ENCODE data around the gene ANKS1B.
"Not testable (repeated sequence)": the region's sequence is repeated elsewhere in the genome, so short reads cannot be mapped to it uniquely, and the experiment has no call there.

ANKS1B gene

DNA sequence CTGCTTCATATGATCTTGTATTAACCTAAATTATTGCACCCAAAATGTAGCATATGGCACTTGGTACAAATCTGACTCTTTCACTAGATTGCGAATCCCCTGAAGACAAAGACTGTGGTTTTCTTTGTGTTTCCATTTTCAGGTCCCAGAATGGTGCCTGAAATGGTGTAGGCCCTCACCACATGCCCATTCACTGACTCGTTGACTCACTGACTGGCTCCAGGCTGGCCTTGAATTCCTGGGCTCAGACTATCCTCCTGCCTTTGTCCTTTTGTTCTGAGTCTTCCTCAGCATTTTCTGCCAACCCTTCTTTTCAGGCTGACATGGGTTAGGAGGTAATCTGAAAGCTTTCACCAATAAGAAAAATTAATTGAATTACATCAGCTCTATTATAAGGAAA lies 705.8 kb downstream of the ANKS1B start:
- no peaks in the 10 kb centered on the region for H3K36me3 Mint-ChIP-seq
- ATAC-seq (ENCODE audit: low read depth) = no peak
- no peak for DNase-seq (ENCODE audit: low spot score in 2 of 2)
- no peaks in the 10 kb centered on the region for H3K4me1 Mint-ChIP-seq
- H3K9me3 Mint-ChIP-seq = peaks cover 4% of the 10 kb centered on the region
- no peak overlapping the region for H3K4me3 Mint-ChIP-seq
- H3K27me3 Mint-ChIP-seq = no peaks in the 10 kb centered on the region
- H3K27ac Mint-ChIP-seq = no peak overlapping the region

DNA sequence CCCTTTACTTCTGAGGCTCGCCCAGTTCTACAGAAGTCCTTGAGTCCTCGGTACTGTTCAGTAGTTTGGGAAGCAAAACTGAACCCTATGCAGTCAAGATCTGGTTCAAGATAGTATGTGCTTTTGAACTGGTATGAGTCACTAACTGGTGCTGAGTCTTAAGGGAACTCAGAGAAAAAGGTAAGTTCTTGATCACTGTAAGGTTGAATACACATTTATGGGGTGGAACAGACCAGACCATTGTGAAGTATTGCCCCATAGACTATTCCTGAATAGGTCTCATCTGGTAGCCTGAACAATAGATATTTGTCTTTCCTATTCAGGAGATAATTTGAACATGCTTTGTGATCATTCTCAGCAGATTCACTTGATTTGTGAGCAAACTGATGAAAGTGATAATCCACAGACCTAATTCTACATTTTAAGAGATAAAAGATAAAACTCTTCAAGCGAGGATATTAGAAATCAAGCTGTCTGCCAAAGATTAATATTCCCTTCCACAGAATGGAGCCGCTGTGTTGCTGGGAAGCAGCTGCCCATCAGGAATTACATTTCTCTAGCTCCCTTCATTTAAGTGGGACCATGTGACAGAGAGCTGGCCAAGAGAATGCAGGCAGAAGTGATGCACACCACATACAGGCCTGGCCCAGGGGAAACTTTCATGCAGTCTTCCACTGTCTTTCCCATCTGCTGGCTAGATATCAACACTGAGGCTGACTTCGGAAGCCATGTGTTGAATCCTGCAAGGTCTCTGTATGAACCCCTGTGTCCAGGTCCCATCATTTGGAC lies 707.0 kb downstream of the ANKS1B start:
- no peaks in the 10 kb centered on the region for H3K4me1 Mint-ChIP-seq
- H3K27ac Mint-ChIP-seq = no peak overlapping the region
- H3K27me3 Mint-ChIP-seq = no peaks in the 10 kb centered on the region
- ATAC-seq (ENCODE audit: low read depth) = no peak
- no peaks in the 10 kb centered on the region for H3K36me3 Mint-ChIP-seq
- peaks cover 4% of the 10 kb centered on the region for H3K9me3 Mint-ChIP-seq
- DNase-seq (ENCODE audit: low spot score in 2 of 2) = no peak
- H3K4me3 Mint-ChIP-seq = no peak overlapping the region

GRCh38 chr12:99271071-99271470 lies 713.7 kb downstream of the ANKS1B start:
- Mint-ChIP-seq H3K27me3 (no peaks in the 10 kb centered on the region), H3K4me3 (no peak overlapping the region), H3K4me1 (no peaks in the 10 kb centered on the region), H3K36me3 (no peaks in the 10 kb centered on the region), H3K27ac (no peak overlapping the region), H3K9me3 (peaks cover 11% of the 10 kb centered on the region)
- ATAC-seq (ENCODE audit: low read depth) = no peak
- no peak for DNase-seq (ENCODE audit: low spot score in 2 of 2)

- no peak for ATAC-seq (ENCODE audit: low read depth)
- H3K27me3 Mint-ChIP-seq = no peaks in the 10 kb centered on the region
- no peak overlapping the region for H3K4me3 Mint-ChIP-seq
- H3K27ac Mint-ChIP-seq = no peak overlapping the region
- peaks cover 9% of the 10 kb centered on the region for H3K9me3 Mint-ChIP-seq
- DNase-seq (ENCODE audit: low spot score in 2 of 2) = no peak
- no peaks in the 10 kb centered on the region for H3K4me1 Mint-ChIP-seq
- no peaks in the 10 kb centered on the region for H3K36me3 Mint-ChIP-seq
Measured at GRCh38 chr12:99267038-99267437, 717.7 kb downstream of the ANKS1B start.

DNA sequence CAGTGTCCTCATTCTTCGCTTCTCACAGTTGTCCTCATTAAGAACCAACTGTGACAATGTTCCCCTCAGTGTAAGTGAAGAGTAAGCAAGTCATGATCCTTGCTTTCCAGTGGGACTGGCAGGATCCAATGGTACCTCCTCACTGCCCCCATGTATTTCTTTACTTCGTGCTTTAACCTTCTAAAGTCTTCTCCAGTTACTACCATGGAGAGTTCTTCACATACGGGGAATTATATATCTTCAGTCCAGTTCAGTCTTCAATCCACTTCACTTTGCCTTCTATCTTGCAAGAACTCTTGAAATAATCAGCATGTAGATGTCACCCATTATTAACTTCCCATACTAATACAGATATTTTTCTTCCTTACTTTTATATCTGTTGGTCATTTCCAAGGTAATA lies 719.1 kb downstream of the ANKS1B start:
- DNase-seq (ENCODE audit: low spot score in 2 of 2) = no peak
- Mint-ChIP-seq H3K27ac (no peak overlapping the region), H3K9me3 (peaks cover 8% of the 10 kb centered on the region)

GRCh38 chr12:99261256-99261655 lies 723.5 kb downstream of the ANKS1B start:
- no peak for DNase-seq (ENCODE audit: low spot score in 2 of 2)
- Mint-ChIP-seq H3K4me1 (no peaks in the 10 kb centered on the region), H3K9me3 (peaks cover 4% of the 10 kb centered on the region), H3K36me3 (no peaks in the 10 kb centered on the region), H3K4me3 (no peak overlapping the region), H3K27me3 (no peaks in the 10 kb centered on the region), H3K27ac (no peak overlapping the region)
- ATAC-seq (ENCODE audit: low read depth) = no peak

More for the DNA sequence above, 719.1 kb downstream of the ANKS1B start:
- no peak for ATAC-seq (ENCODE audit: low read depth)
- no peak overlapping the region for H3K4me3 Mint-ChIP-seq
- H3K4me1 Mint-ChIP-seq = no peaks in the 10 kb centered on the region
- H3K27me3 Mint-ChIP-seq = no peaks in the 10 kb centered on the region
- H3K36me3 Mint-ChIP-seq = no peaks in the 10 kb centered on the region

DNA sequence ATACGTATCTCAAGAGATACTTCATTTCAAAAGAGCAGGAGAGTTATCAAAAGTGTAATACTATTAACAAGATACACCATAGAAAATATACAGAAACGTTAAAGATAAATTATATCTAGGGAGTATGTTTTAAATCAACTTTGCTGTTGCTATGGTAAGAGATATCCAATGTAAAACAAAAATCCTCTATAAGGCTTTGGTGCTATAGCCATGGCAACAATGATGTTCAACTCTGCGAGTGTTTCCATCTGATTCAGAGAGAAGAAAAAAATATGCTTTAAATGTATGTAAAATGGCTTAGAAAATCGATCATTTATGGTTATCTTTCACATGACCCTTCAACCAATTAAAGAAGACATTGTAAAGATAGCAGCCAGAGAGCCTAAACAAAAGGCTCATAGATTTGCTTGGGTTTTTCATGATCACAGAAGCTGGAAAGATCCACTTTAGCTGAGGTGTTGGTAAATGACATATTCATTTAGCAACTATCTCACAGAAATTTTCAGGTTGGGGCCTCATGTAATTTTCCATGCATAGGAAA lies 724.2 kb downstream of the ANKS1B start:
- no peak for ATAC-seq (ENCODE audit: low read depth)
- Mint-ChIP-seq H3K4me1 (no peaks in the 10 kb centered on the region), H3K4me3 (no peak overlapping the region), H3K36me3 (no peaks in the 10 kb centered on the region), H3K9me3 (peaks cover 4% of the 10 kb centered on the region), H3K27me3 (no peaks in the 10 kb centered on the region), H3K27ac (no peak overlapping the region)
- no peak for DNase-seq (ENCODE audit: low spot score in 2 of 2)

GRCh38 chr12:99259040-99259934 lies 725.4 kb downstream of the ANKS1B start:
- no peaks in the 10 kb centered on the region for H3K4me1 Mint-ChIP-seq
- H3K4me3 Mint-ChIP-seq = no peak overlapping the region
- no peak for DNase-seq (ENCODE audit: low spot score in 2 of 2)
- no peaks in the 10 kb centered on the region for H3K36me3 Mint-ChIP-seq
- H3K27me3 Mint-ChIP-seq = no peaks in the 10 kb centered on the region
- H3K9me3 Mint-ChIP-seq = peaks cover 4% of the 10 kb centered on the region
- ATAC-seq (ENCODE audit: low read depth) = no peak
- no peak overlapping the region for H3K27ac Mint-ChIP-seq

- Mint-ChIP-seq H3K4me3 (no peak overlapping the region), H3K27ac (no peak overlapping the region)
Measured at GRCh38 chr12:99257672-99258071, 727.1 kb downstream of the ANKS1B start.

GRCh38 chr12:99253068-99253467 lies 731.7 kb downstream of the ANKS1B start:
- Mint-ChIP-seq H3K27me3 (no peaks in the 10 kb centered on the region), H3K36me3 (no peaks in the 10 kb centered on the region), H3K4me3 (no peak overlapping the region), H3K27ac (no peak overlapping the region), H3K9me3 (peaks cover 1% of the 10 kb centered on the region), H3K4me1 (no peaks in the 10 kb centered on the region)
- ATAC-seq (ENCODE audit: low read depth) (no peak), DNase-seq (ENCODE audit: low spot score in 2 of 2) (no peak)

More at GRCh38 chr12:99257672-99258071, 727.1 kb downstream of the ANKS1B start:
- Mint-ChIP-seq H3K36me3 (no peaks in the 10 kb centered on the region), H3K27me3 (no peaks in the 10 kb centered on the region), H3K4me1 (no peaks in the 10 kb centered on the region), H3K9me3 (peaks cover 3% of the 10 kb centered on the region)
- ATAC-seq (ENCODE audit: low read depth) (no peak), DNase-seq (ENCODE audit: low spot score in 2 of 2) (no peak)

DNA sequence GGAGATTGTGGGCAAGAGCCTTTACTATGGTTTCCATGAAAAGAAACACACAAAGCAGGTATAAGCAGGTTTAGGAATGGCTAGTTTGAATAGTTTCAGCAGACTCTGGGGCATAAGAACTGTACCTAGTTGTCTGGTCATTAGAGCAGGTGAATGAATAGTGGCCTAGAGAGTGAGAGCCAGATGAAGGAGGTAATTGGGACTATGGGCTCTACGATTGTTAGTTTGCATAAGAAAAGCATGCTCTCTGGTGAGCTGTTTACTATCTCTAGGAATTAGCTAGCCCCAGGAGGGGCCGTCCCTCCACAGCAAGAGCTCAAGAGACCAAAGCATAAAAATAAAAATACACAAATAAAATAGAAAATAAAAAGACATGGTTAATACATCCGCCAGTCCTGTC lies 734.6 kb downstream of the ANKS1B start:
- H3K4me1 Mint-ChIP-seq = no peaks in the 10 kb centered on the region

GRCh38 chr12:99249543-99249942 lies 735.2 kb downstream of the ANKS1B start:
- no peak for ATAC-seq (ENCODE audit: low read depth)

More for the DNA sequence above, 734.6 kb downstream of the ANKS1B start:
- no peak for DNase-seq (ENCODE audit: low spot score in 2 of 2)
- Mint-ChIP-seq H3K27me3 (no peaks in the 10 kb centered on the region), H3K36me3 (no peaks in the 10 kb centered on the region), H3K9me3 (peaks cover 1% of the 10 kb centered on the region), H3K4me3 (no peak overlapping the region), H3K27ac (no peak overlapping the region)
- ATAC-seq (ENCODE audit: low read depth) = no peak

DNA sequence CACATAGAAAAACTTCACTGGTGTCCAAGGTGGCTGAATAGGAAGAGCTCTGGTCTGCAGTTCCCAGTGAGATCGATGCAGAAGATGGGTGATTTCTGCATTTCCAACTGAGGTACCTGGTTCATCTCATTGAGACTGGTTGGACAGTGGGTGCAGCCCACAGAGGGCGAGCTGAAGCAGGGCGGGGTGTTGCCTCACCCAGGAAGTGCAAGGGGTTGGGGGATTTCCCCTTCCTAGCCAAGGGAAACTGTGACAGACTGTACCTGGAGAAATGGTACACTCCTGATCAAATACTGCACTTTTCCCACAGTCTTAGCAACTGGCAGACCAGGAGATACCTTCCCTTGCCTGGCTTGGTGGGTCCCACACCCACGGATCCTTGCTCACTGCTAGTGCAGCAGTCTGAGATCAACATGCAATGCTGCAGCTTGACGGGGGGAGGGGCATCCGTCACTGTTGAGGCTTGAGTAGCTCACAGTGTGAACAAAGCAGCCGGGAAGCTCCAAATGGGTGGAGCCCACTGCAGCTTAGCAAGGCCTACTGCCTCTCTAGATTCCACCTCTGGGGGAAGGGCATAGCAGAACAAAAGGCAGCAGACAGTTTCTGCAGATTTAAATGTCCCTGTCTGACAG lies 746.7 kb downstream of the ANKS1B start:
- ATAC-seq (ENCODE audit: low read depth); DNase-seq (ENCODE audit: low spot score in 2 of 2); H3K27ac Mint-ChIP-seq; H3K4me3 Mint-ChIP-seq; H3K27me3 Mint-ChIP-seq; H3K36me3 Mint-ChIP-seq; H3K4me1 Mint-ChIP-seq: not testable (repeated sequence)
- peaks cover 17% of the 10 kb centered on the region for H3K9me3 Mint-ChIP-seq

More at GRCh38 chr12:99249543-99249942, 735.2 kb downstream of the ANKS1B start:
- Mint-ChIP-seq H3K36me3 (no peaks in the 10 kb centered on the region), H3K4me3 (no peak overlapping the region), H3K9me3 (peaks cover 1% of the 10 kb centered on the region), H3K27me3 (no peaks in the 10 kb centered on the region), H3K4me1 (no peaks in the 10 kb centered on the region), H3K27ac (no peak overlapping the region)
- no peak for DNase-seq (ENCODE audit: low spot score in 2 of 2)

DNA sequence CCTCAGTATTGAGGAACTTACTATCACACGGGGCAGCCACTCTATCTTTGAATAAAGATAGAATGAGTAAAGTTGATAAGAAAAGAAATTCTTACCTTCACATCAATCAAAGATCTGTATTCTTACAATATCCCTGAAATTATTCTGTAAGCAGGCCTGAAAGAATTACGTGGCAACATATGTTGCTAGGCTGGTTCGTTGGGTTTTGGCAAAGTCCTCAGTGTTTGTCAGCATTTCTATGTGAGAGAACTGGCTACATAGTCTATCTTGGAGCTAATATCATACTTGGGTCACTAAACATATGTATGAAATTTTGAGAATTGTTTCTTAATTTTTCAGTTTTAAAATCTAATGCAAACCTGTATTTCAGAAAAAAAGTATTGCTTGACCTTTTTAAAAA lies 749.4 kb downstream of the ANKS1B start:
- H3K4me1 Mint-ChIP-seq = no peaks in the 10 kb centered on the region
- DNase-seq (ENCODE audit: low spot score in 2 of 2) (no peak), ATAC-seq (ENCODE audit: low read depth) (no peak)
- no peak overlapping the region for H3K4me3 Mint-ChIP-seq
- no peaks in the 10 kb centered on the region for H3K27me3 Mint-ChIP-seq
- H3K27ac Mint-ChIP-seq = no peak overlapping the region
- H3K9me3 Mint-ChIP-seq = peaks cover 9% of the 10 kb centered on the region
- H3K36me3 Mint-ChIP-seq = no peaks in the 10 kb centered on the region

Data from memory B cell (primary cell).